Measurements from ENCODE around the gene EID2. TPM values are rescaled to one million over a fixed set of nuclear protein-coding genes. Genes with fewer than 3 reads are reported as not detected.

Gene EID2
- total and polyA plus RNA-seq, 2 of the 8 experiments (the other 6 are each of a cell fraction or from before 2014, with no cell fraction given) = 7.8 to 29.6 TPM

GRCh38 chr19:39566064-39566463, 26.1 kb upstream of the EID2 start:
- Histone ChIP-seq H3K27ac (ENCODE audit: low read depth, low read length) (no peak overlapping the region), H3K18ac (ENCODE audit: extremely low read depth, low read length) (no peak overlapping the region), H2BK5ac (ENCODE audit: low read depth, low read length) (no peak overlapping the region), H3K9me3 (ENCODE audit: insufficient read depth in 2 of 2, low read depth in 1 of 2, low read length in 1 of 2) (no peaks in the 10 kb centered on the region), H2BK15ac (ENCODE audit: low read length) (no peak overlapping the region), H3K23me2 (ENCODE audit: low read depth, low read length) (no peaks in the 10 kb centered on the region), H4K8ac (ENCODE audit: extremely low read depth, insufficient read depth, low read length) (no peak overlapping the region), H2BK20ac (ENCODE audit: low read length) (no peak overlapping the region), H2BK12ac (ENCODE audit: low read depth, low read length) (no peak overlapping the region), H4K5ac (ENCODE audit: insufficient read length, low read depth, low read length) (no peak overlapping the region), H3K14ac (ENCODE audit: insufficient read length) (no peak overlapping the region), H2AFZ (ENCODE audit: low read length) (no peak overlapping the region), H3K79me1 (ENCODE audit: low read depth, low read length) (no peaks in the 10 kb centered on the region), H3K79me2 (ENCODE audit: control insufficient read depth in 1 of 2, insufficient read depth in 2 of 2, low read length in 2 of 2) (no peaks in the 10 kb centered on the region), H3K4me3 (ENCODE audit: extremely low read depth in 1 of 4, insufficient read depth in 2 of 4, low read depth in 3 of 4, low read length in 4 of 4) (no peak overlapping the region), H2AK5ac (ENCODE audit: low read depth, low read length) (no peak overlapping the region), H3K4ac (replicated peaks; ENCODE audit: insufficient read length, low read depth, low read length) (no peak overlapping the region), H3K56ac (replicated peaks; ENCODE audit: insufficient read length, low read depth, low read length) (no peak overlapping the region), H2BK120ac (replicated peaks; ENCODE audit: low read depth, low read length) (no peak overlapping the region), H3K4me2 (ENCODE audit: insufficient read depth in 1 of 2, low read depth in 2 of 2, low read length in 2 of 2) (no peak overlapping the region), H4K20me1 (replicated peaks in 1 of 2; ENCODE audit: control insufficient read depth in 1 of 2, insufficient read depth in 2 of 2, low read length in 2 of 2) (no peaks in the 10 kb centered on the region), H4K91ac (replicated peaks; ENCODE audit: insufficient read length, low read length) (no peak overlapping the region), H3K36me3 (ENCODE audit: control insufficient read depth in 2 of 4, insufficient read depth in 4 of 4, low read length in 3 of 4) (no peaks in the 10 kb centered on the region), H3K4me1 (replicated peaks in 1 of 4; ENCODE audit: control insufficient read depth in 3 of 4, insufficient read depth in 4 of 4, low read length in 3 of 4) (no peaks in the 10 kb centered on the region), H3K23ac (ENCODE audit: insufficient read length) (no peak overlapping the region), H3K9ac (replicated peaks in 1 of 4; ENCODE audit: extremely low read depth in 1 of 4, low read depth in 3 of 4, low read length in 3 of 4) (no peak overlapping the region), H3K27me3 (replicated peaks in 1 of 4; ENCODE audit: control insufficient read depth in 3 of 4, extremely low read depth in 1 of 4, insufficient read depth in 3 of 4, low read length in 3 of 4) (no peaks in the 10 kb centered on the region; a peak in 2 of 7 replicates)
- WGBS, 2 experiments (ENCODE audit: extremely low coverage in 1 of 2, insufficient coverage in 1 of 2, insufficient read length in 1 of 2, insufficient replicate concordance in 2 of 2, low coverage in 1 of 2, low lambda C conversion rate in 2 of 2, missing lambda C conversion rate in 1 of 2) = 69% methylated on average over 3 of the region's 3 CpGs; no CpG with 5 or more reads in 1 of the 2 experiments
- POLR2A ChIA-PET (ENCODE audit: partially characterized antibody) = no interaction called here
- CTCF ChIA-PET (ENCODE audit: partially characterized antibody) = interaction anchor here (0.6 to 1.1 kb wide), 2 partner anchors 11 to 14 kb away, joined by 3 to 4 read pairs; no protein-coding TSS in a partner anchor
- DNase-seq (ENCODE audit: low read depth in 1 of 2, low spot score in 2 of 2) (no peak), FAIRE-seq (no peak)
- TF ChIP-seq JUND (IDR thresholded peaks at IDR 0.05; ENCODE audit: low read length) = no peak
- no peak for TF ChIP-seq BCL11A (IDR thresholded peaks at IDR 0.05; ENCODE audit: low read depth in 2 of 2, low read length in 2 of 2)
- TF ChIP-seq KDM1A (IDR thresholded peaks at IDR 0.05; ENCODE audit: borderline replicate concordance, low read length) = no peak
- TF ChIP-seq E2F6 (IDR thresholded peaks at IDR 0.05) = no peak
- TF ChIP-seq SP1 (IDR thresholded peaks at IDR 0.05; ENCODE audit: low read depth, low read length) = no peak
- TF ChIP-seq ASH2L (IDR thresholded peaks at IDR 0.05; ENCODE audit: low read length) = no peak
- TF ChIP-seq NRF1 (IDR thresholded peaks at IDR 0.05; ENCODE audit: low read depth, low read length) = no peak
